BLaER1 treated with 17β-estradiol and CSF1 and Interleukin-3, amounts not matched to agents 10 nM and 100 nM (cell line): ENCODE measurements around the gene LINC01488.
A peak's percentile ranks its signal among the peaks of the same experiment; 100 is the strongest.

Experiments used
- H3K27ac ChIP-seq, 11 experiments: shearing (Covaris generic); formaldehyde crosslinking; 2 replicates each; pipeline ENCODE4 v1.8.1; 2022
- H3K27me3 ChIP-seq, 11 experiments: shearing (Covaris generic); formaldehyde crosslinking; 2 replicates each; pipeline ENCODE4 v1.8.1; 2022
- H3K36me3 ChIP-seq, 11 experiments: shearing (Covaris generic); formaldehyde crosslinking; 2 replicates each; pipeline ENCODE4 v1.8.1; 2022
- H3K4me1 ChIP-seq, 10 experiments: shearing (Covaris generic); formaldehyde crosslinking; 2 replicates each; pipeline ENCODE4 v1.8.1; 2022
- H3K4me2 ChIP-seq, 11 experiments: shearing (Covaris generic); formaldehyde crosslinking; 2 replicates each; pipeline ENCODE4 v1.8.1; 2022
- H3K4me3 ChIP-seq, 10 experiments: shearing (Covaris generic); formaldehyde crosslinking; 2 replicates each; pipeline ENCODE4 v1.8.1; 2022
- H3K9ac ChIP-seq, 11 experiments: shearing (Covaris generic); formaldehyde crosslinking; 2 replicates each; pipeline ENCODE4 v1.8.1; 2022
- H3K9me3 ChIP-seq, 11 experiments: shearing (Covaris generic); formaldehyde crosslinking; replicated peaks in 1 of 11; 2 replicates each; pipeline ENCODE4 v1.8.1; 2022
- H4K20me1 ChIP-seq, 11 experiments: shearing (Covaris generic); formaldehyde crosslinking; 2 replicates each; pipeline ENCODE4 v1.8.1; 2022
- Cebpa-rat ChIP-seq, 11 experiments: shearing (Covaris generic); IDR thresholded peaks; 2 replicates each; pipeline ENCODE4 v1.8.1; 2022

LINC01488 gene

GRCh38 chr11:69481393-69481844 is at the start of gene LINC01488:
Gene LINC01488, plus strand, starts transcription at chr11:69481663.
- no peaks in the 10 kb centered on the region for H3K36me3 ChIP-seq
- no peak within 1 kb of the TSS for H3K4me2 ChIP-seq
- no peak within 1 kb of the TSS for H3K27ac ChIP-seq
- H3K4me1 ChIP-seq, result peaks cover 0 to under 1% (median 0%) of the 10 kb centered on the region in 10 experiments; a peak in 1 of 20 replicates
- TF ChIP-seq Cebpa-rat (IDR thresholded peaks at IDR 0.05), result no peak
- H3K4me3 ChIP-seq, result no peak within 1 kb of the TSS
- peaks cover 0 to 9% (median 0%) of the 10 kb centered on the region in 11 experiments; a peak in 3 of 22 replicates for H3K9me3 ChIP-seq
- H4K20me1 ChIP-seq, result no peaks in the 10 kb centered on the region; a peak in 3 of 22 replicates
- H3K27me3 ChIP-seq, result no peaks in the 10 kb centered on the region
- H3K9ac ChIP-seq, result no peak within 1 kb of the TSS

GRCh38 chr11:69431893-69432738 is 49.3 kb upstream of the LINC01488 start:
- peaks cover 0 to 4% (median 0%) of the 10 kb centered on the region in 11 experiments; a peak in 1 of 22 replicates for H3K9me3 ChIP-seq
- peak overlapping the region in 2 of 11 experiments; percentile 79 to 88; a peak in 1 of 22 replicates for H3K4me2 ChIP-seq
- H3K4me1 ChIP-seq, result peaks cover 24 to 51% (median 44%) of the 10 kb centered on the region in 10 experiments
- no peaks in the 10 kb centered on the region; a peak in 1 of 22 replicates for H4K20me1 ChIP-seq
- H3K27ac ChIP-seq, result no peak overlapping the region
- H3K36me3 ChIP-seq, result no peaks in the 10 kb centered on the region
- no peak for TF ChIP-seq Cebpa-rat (IDR thresholded peaks at IDR 0.05)
- H3K27me3 ChIP-seq, result peaks cover 0 to 22% (median 0%) of the 10 kb centered on the region in 11 experiments; a peak in 5 of 22 replicates
- no peak overlapping the region for H3K9ac ChIP-seq
- H3K4me3 ChIP-seq, result no peak overlapping the region

- Histone ChIP-seq H3K9ac (no peak overlapping the region), H3K9me3 (no peaks in the 10 kb centered on the region), H3K4me1 (peaks cover 24 to 52% (median 46%) of the 10 kb centered on the region in 10 experiments), H3K4me3 (no peak overlapping the region), H3K27ac (no peak overlapping the region), H3K4me2 (peak overlapping the region in 10 of 11 experiments; percentile 1 to 88 (median 72); a peak in 19 of 22 replicates), H4K20me1 (peaks cover 0 to 5% (median 0%) of the 10 kb centered on the region in 11 experiments; a peak in 1 of 22 replicates), H3K27me3 (peaks cover 0 to 22% (median 0%) of the 10 kb centered on the region in 11 experiments; a peak in 5 of 22 replicates), H3K36me3 (no peaks in the 10 kb centered on the region)
- TF ChIP-seq Cebpa-rat (IDR thresholded peaks at IDR 0.05), result no peak
Observed at GRCh38 chr11:69433741-69434140, 47.7 kb upstream of the LINC01488 start.

- peaks cover 24 to 52% (median 46%) of the 10 kb centered on the region in 10 experiments for H3K4me1 ChIP-seq
- peaks cover 0 to 5% (median 0%) of the 10 kb centered on the region in 11 experiments; a peak in 2 of 22 replicates for H4K20me1 ChIP-seq
- H3K27ac ChIP-seq, result no peak overlapping the region
- peak overlapping the region in 9 of 11 experiments; percentile 47 to 88 (median 72); a peak in 18 of 22 replicates for H3K4me2 ChIP-seq
- H3K4me3 ChIP-seq, result no peak overlapping the region
- peak overlapping the region in 4 of 11 experiments; percentile 5 to 36 (median 28); a peak in 2 of 22 replicates for H3K9ac ChIP-seq
- no peaks in the 10 kb centered on the region for H3K9me3 ChIP-seq
- no peak for TF ChIP-seq Cebpa-rat (IDR thresholded peaks at IDR 0.05)
- peaks cover 0 to 22% (median 0%) of the 10 kb centered on the region in 11 experiments; a peak in 5 of 22 replicates for H3K27me3 ChIP-seq
- H3K36me3 ChIP-seq, result no peaks in the 10 kb centered on the region
Observed at GRCh38 chr11:69434471-69434931, 47.0 kb upstream of the LINC01488 start.

GRCh38 chr11:69435161-69435986 is 46.1 kb upstream of the LINC01488 start:
- Histone ChIP-seq H3K9me3 (no peaks in the 10 kb centered on the region), H3K4me2 (peak overlapping the region; percentile 28 to 88 (median 71); a peak in 20 of 22 replicates), H3K36me3 (no peaks in the 10 kb centered on the region), H4K20me1 (peaks cover 0 to 5% (median 0%) of the 10 kb centered on the region in 11 experiments; a peak in 2 of 22 replicates), H3K4me3 (no peak overlapping the region), H3K9ac (peak overlapping the region in 3 of 11 experiments; percentile 21 to 36 (median 34); a peak in 1 of 22 replicates), H3K27ac (no peak overlapping the region), H3K4me1 (peaks cover 24 to 52% (median 46%) of the 10 kb centered on the region in 10 experiments), H3K27me3 (peaks cover 0 to 22% (median 0%) of the 10 kb centered on the region in 11 experiments; a peak in 5 of 22 replicates)
- no peak for TF ChIP-seq Cebpa-rat (IDR thresholded peaks at IDR 0.05)

- peaks cover 0 to 5% (median 0%) of the 10 kb centered on the region in 11 experiments; a peak in 2 of 22 replicates for H4K20me1 ChIP-seq
- no peak overlapping the region for H3K9ac ChIP-seq
- no peaks in the 10 kb centered on the region for H3K36me3 ChIP-seq
- TF ChIP-seq Cebpa-rat (IDR thresholded peaks at IDR 0.05), result no peak
- H3K27ac ChIP-seq, result no peak overlapping the region
- no peaks in the 10 kb centered on the region for H3K9me3 ChIP-seq
- H3K4me1 ChIP-seq, result peaks cover 24 to 52% (median 46%) of the 10 kb centered on the region in 10 experiments
- H3K27me3 ChIP-seq, result peaks cover 0 to 22% (median 0%) of the 10 kb centered on the region in 11 experiments; a peak in 5 of 22 replicates
- H3K4me3 ChIP-seq, result no peak overlapping the region
- H3K4me2 ChIP-seq, result peak overlapping the region; percentile 47 to 88 (median 71)
Observed at GRCh38 chr11:69436041-69436982, 45.2 kb upstream of the LINC01488 start.

GRCh38 chr11:69437001-69437875 is 44.2 kb upstream of the LINC01488 start:
- no peak overlapping the region for H3K4me3 ChIP-seq
- H3K36me3 ChIP-seq, result no peaks in the 10 kb centered on the region
- peaks cover 0 to 22% (median 0%) of the 10 kb centered on the region in 11 experiments; a peak in 5 of 22 replicates for H3K27me3 ChIP-seq
- no peaks in the 10 kb centered on the region for H3K9me3 ChIP-seq
- H3K4me2 ChIP-seq, result peak overlapping the region; percentile 47 to 88 (median 71); a peak in 19 of 22 replicates
- H3K9ac ChIP-seq, result 0 out of 22 replicates have a peak overlapping the region, but pooled peaks of 1 of the 11 experiments have one; percentile 2
- H3K27ac ChIP-seq, result no peak overlapping the region
- peaks cover 0 to 5% (median 0%) of the 10 kb centered on the region in 11 experiments; a peak in 2 of 22 replicates for H4K20me1 ChIP-seq
- H3K4me1 ChIP-seq, result peaks cover 24 to 53% (median 46%) of the 10 kb centered on the region in 10 experiments
- no peak for TF ChIP-seq Cebpa-rat (IDR thresholded peaks at IDR 0.05)
